DLD1 (cell line): ENCODE data around the gene CYBC1.

Experiments used
- in situ Hi-C: cut with HindIII; loops from 2 replicates; pipeline ENCODE4 v1.10.0; 2017; ENCODE audit warnings: low sequenced_read_pairs

The CYBC1 gene

DNA sequence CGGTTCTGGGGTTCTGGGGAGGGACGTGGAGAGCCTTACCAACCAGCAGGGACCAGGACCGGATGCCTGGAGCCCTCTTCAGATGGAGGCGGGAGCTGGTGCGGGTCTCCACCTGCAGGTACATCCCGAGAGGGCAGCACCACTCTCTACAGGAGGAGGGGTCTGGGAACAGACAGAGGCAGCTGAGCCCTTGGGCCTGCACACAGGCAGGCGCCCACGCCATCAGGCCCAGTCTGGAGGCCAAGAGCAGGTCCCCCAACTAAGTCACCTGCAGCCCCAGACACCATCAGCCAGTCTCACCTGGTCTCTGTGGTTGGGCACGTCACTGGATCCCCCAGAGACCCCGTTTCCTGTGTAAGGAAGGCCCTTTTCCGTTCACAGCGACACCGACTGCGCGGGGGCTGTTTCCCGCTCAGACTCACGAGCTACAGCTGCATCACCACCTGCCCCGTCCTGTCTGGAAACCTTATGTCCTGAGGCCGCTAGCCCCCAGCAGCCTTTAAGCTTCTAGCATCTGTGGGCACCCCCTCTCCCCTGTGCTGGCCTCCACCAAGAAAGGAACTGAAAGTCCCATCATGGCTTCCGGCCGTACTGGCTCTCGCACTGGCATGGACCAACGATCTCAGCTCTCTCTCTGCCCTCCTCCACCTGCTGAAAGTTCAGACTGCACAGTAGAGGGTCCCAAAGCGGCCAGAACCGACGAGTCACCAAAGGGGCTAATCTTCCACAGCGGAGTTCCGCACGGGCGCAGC lies 1.2 kb downstream of the CYBC1 start:
- in situ Hi-C loops: no loop called here

GRCh38 chr17:82447876-82448275 lies 2.7 kb downstream of the CYBC1 start:
- in situ Hi-C loops: no loop called here

DNA sequence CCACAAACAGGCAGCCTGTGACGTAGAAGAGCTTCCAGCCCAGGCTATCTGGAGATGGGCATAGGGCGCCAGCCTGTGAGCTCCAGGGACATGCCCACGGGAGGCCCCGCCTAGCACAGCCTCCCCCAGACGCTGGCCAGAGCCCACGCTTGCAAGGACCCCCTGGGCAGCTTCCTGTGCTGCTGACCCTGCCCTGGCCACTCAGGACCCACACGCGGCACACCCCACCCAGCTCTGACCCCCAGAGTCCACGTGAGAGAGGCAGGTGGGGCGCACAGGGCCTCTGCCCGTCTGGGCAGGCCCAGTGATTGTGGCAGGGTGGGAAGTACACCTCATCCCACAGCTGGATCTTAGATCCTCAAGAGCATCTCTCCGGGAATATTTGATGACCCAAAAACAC lies 3.9 kb downstream of the CYBC1 start:
- in situ Hi-C loops: no loop called here

DNA sequence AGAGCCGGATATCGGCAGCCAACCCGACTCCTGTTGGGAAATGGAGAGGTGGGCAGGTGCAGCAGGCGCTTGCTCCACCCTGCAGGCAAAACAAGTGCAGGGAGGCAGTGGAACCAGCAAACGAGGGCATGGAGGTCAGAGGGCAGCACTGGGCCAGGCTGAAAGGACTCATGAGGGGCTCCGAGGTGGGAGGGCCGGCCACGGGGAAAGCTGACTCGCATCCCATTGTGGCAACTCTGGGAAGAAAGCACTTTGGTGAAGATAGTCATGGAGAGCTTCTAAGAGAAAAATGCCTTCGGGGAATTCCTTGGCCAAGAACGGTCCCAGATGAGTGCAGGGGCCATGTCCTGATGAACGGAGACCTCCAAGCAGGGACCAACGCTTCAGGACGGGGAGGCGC lies 4.4 kb downstream of the CYBC1 start:
- in situ Hi-C loops: no loop called here

DNA sequence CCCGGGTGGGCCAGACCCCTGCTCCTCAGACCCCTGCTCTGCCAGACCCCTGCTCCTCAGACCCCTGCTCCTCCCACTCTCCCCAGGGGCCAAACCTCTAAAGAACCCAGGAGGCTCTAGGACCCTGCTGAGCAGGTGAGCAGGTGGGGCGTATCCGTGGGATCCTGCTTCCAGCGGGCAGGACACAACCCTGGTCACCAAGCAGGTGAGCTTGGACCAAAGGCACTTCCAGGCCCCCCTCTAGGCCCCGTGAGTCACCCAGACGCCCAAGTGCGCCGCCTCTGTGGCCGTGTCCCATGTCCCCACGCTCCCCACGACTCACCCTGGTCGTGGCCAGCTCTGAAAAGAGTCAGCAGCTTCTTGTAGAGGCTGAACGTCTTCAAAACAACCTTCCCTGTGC lies 5.0 kb downstream of the CYBC1 start:
- in situ Hi-C loops: no loop called here

DNA sequence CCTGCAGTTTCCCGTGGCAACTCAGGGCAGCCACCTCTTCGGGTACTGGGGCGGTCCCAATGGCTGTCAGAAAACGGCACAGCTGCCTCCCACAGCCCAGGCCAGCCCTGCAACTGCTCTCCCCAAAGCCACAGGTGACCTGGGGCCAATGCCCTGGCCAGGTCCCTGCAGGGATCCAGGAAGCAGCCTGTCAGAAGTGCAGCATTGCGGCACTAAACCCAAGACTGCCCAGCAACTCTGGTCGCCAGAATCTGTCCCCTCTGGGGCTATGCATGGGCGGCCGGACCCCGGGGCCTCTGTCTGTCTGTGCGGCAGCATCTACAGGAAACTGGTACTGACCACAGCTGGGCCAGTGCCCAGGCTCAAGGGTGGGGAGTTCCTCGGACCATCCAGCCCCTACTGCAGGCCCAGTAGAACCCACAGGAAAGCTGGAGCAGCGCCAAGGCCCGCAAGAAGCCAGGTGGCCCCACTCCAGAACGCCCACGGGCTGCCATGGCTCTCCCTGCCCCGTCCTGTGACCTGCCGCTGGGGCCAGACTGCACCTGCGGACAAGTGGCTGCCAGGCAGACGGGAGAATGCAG lies 5.5 kb downstream of the CYBC1 start:
- in situ Hi-C loops: no loop called here

DNA sequence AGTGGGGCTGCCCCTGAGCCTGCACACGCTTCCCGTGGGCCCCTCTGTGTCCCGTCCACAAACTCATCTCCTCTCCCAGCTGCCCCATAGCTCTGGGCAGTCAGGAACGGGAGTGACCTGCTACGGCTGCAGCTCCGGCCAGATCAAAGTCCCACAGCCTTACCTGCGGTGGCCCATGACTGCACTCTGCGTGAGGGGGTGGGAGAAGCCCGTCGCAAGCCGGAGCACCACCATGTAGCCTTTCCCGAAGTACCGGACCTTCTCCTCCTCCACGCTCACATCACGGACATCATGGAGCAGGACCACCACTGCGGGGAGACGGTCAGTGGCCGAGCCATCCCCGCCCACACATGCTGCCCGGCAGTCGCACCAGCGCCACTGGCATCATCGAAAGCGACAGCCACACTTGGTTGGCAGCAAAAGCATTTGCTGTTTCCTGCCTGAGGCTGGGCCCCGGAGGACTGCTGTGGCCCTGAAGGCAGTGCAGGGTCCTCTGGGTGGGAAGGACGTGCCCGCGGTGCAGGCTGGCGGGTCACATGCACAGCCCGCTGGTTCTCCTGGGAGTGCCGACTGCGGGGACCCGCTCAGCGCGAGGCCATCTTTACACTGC lies 6.2 kb downstream of the CYBC1 start:
- in situ Hi-C loops: no loop called here

DNA sequence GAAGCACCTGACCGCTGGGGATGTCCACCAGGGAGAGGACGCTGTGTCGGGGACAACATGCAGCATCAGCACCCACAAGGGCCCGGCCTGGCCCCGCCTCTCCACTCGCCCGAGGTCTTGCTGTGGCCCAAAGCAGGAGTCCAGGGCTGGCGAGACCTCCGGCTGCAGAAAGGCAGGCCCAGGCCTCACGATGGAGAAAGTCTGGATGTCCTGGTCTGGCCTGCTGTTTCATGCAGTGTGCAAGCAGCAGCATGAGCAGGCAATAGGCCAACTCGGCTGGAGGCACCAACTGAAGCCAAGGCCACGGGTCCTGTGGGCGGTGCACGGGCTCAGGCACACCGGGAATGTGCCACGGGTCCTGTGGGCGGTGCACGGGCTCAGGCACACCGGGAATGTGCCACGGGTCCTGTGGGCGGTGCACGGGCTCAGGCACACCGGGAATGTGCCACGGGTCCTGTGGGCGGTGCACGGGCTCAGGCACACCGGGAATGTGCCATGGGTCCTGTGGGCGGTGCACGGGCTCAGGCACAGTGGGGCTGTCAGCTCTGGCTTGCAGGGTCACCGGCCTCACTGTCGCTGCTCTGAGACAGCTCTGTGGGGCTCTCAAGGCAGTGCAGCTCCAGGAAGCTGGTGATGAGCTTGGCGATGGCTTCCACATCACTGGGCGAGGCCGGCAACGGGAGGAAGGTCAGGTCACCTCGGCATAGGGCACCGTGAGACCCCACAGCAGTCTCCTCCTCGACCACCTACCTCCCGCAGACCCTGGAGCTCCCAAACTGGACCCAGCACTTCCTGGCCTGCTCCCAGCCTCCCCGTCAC lies 6.9 kb downstream of the CYBC1 start:
- in situ Hi-C loops: no loop called here

DNA sequence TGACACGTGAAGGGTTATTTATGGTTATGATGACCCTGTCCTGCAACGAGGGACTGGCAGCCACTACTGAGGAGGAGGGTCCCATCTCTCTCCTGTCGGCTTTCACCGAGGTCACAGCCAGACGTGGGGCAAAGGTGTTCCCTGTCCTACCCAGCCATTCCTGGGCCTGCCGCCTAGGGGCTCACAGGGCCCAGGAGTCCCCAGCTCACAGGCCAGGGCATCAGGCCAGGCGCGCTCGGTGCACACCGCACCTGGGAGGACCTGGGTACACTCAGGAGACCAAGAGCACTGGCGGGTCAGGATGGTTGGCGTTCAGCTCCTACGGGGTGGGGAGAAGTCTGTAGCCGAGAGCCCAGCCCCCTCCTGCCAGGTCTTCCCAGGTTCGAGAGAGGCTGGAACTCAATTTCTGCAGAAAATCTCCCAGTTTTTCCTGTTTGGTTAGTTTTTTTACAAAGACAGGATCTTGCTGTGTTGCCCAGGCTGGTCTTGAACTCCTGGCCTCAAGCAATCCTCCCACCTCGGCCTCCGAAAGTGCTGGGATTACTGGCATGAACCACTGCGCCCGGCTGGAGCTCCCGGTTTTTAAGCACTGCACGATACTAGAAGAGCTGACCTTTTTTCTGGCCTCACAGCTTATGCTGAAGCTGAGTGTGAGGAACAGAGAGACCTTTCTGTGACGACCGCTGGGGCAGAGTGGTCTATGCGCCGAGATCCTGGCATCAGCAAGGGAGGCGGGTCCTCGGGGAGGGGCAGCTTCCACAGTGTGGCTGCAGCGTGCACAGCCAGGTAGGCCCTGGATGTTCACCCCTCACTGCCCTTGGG lies 7.7 kb downstream of the CYBC1 start:
- in situ Hi-C loops: no loop called here

GRCh38 chr17:82441691-82442487 lies 8.7 kb downstream of the CYBC1 start:
- in situ Hi-C loops: no loop called here

DNA sequence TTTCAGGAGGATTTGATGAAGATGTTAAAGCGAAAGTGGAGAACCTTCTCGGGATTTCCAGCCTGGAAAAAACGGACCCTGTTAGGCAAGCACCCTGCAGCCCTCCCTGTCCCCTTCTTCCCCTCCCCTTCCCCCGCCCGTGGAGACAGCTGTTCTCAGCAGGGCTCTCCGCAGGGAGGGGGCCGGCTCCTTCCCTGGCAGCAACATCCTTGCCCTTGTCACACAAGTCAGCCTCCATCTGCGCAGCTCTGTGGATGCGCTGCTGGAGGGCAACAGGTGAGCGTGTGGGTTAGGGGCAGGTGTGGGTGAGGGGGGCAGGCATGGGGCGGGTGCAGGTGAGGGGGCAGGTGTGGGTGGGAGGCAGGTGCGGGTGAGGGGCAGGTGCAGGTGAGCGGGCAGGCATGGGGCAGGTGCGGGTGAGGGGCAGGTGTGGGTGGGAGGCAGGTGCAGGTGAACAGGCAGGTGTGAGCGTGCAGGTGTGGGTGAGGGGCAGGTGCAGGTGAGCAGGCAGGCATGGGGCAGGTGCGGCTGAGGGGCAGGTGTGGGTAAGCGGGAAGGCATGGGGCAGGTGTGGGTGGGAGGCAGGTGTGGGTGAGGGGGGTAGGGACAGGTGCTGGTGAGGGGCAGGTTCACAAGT lies 9.4 kb downstream of the CYBC1 start:
- in situ Hi-C loops: no loop called here

DNA sequence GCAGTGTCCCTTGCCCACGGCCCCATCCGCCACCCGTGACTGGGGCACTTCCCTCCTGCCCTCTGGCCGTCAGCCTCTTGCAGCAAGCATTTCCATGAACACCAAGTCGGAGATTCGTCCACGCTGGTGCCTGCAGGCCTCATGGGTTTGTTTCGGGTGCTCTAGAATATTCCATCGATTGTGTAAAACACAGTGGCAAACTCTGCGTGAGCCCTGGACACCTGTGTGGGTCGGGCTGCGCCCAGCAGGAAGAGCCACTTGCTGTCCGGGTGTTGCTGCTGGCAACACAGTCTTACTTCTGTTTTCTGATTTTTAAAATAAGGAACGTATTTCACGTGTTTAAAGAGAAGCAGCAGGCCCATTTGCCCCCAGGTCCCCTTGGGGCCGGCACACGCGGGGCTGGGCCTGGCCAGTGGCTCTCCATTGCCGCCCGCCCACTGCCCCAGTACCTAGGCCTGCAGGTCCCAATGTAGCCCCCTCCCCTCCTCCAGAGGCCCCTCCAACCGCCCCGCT lies 10.0 kb downstream of the CYBC1 start:
- in situ Hi-C loops: no loop called here

- in situ Hi-C loops: no loop called here
Observed at GRCh38 chr17:82439829-82440365, 10.7 kb downstream of the CYBC1 start.

GRCh38 chr17:82439194-82439828 lies 11.2 kb downstream of the CYBC1 start:
- in situ Hi-C loops: no loop called here

- in situ Hi-C loops: no loop called here
Observed at GRCh38 chr17:82438401-82439193, 12.0 kb downstream of the CYBC1 start.

DNA sequence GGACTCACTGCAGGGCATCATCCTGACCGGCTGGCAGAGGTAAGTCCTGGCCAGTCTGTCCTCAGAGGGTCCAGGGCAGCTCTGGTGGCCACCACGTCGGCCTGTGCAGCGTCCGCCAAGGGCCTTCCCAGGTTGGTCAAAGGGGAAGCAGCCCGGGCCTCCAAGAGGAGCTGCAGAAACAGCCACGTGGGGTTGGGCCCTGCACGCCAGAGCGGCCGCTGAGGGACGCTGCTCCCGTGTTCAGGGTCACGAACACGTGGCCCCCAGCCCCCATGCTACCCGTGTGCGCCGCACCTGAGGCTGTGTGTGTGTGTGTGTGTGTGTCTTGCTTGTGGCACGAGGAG lies 13.3 kb downstream of the CYBC1 start:
- in situ Hi-C loops: no loop called here

GRCh38 chr17:82436601-82437324 lies 13.8 kb downstream of the CYBC1 start:
- in situ Hi-C loops: no loop called here
